HG02885 (cell line): ENCODE data around the gene PATE3.

ENCODE experiments used
- ATAC-seq: cut with Tn5 transposase; IDR thresholded peaks from one replicate; pipeline ENCODE4 v1.9.1; 2021; ENCODE audit warnings: mild to moderate bottlenecking; ENCODE audit not compliant: unreplicated experiment, poor library complexity

Gene PATE3, protein sequence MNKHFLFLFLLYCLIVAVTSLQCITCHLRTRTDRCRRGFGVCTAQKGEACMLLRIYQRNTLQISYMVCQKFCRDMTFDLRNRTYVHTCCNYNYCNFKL

GRCh38 chr11:125787827-125788226 is at the start of gene PATE3:
Gene PATE3, plus strand, starts transcription at chr11:125788127. Its CDS starts 25 bp downstream, at chr11:125788152.
- ATAC-seq = no peak

DNA sequence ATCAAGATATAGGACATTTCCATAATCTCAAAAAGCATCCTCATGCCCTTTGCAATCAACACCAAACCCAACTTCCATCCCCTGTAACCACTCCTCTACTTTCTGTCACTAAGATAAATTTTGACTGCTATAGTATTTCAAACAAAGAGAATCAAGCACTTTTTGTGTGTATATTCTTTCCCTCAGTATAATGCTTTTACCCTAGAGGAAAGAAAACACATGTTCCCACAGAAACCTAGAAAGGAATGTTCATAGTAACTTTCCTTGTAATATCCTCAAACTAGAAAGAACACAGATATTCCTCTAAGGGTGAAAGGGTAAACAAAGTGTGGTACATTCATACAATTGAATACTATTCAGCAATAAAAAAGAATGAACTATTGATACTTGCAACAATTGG is 47.3 kb upstream of the PATE3 start:
- ATAC-seq = no peak

GRCh38 chr11:125743681-125744080 is 44.2 kb upstream of the PATE3 start:
- no peak for ATAC-seq

DNA sequence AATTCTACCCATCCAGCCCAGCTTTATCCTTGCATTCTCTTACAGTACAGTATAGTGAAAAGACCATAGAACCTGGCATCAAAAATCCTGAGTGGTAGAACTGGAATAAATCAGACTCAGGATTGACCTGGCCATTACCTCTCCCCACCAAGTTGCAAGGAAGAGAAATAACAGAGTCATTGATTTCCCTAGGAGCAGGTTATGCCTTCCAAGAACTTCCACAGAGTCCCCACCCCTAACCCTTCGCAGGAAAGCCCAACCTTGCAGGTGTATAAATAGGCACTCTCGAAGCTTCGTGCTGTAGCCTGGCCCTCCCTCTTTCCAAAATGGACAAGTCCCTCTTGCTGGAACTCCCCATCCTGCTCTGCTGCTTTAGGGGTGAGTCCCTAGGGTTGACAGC is 41.9 kb upstream of the PATE3 start, which contains the start of gene PATE1:
PATE1 (plus strand) TSS at position 301 of the 400 bp plus-strand sequence; CDS start at position 327, 26 bp downstream.
- no peak for ATAC-seq

- no peak for ATAC-seq
These were observed 37.3 kb upstream of the PATE3 start for GRCh38 chr11:125750629-125751028.

DNA sequence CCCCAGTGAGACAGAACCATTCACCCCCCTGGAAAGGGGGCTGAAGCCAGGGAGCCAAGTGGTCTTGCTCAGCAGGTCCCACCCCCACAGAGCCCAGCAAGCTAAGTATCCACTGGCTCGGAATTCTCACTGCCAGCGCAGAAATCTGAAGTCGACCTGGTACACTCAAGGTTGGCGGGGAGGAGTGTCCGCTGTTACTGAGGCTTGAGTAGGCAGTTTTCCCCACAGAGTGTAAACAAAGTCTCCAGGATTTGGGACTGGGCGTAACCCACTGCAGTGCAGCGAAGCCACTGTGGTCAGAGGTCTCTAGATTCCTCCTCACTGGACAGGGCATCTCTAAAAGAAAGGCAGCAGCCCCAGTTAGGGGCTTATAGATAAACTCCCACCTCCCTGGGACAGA is 31.9 kb upstream of the PATE3 start:
- ATAC-seq = no peak

GRCh38 chr11:125762445-125762844 is 25.5 kb upstream of the PATE3 start:
- ATAC-seq = no peak

DNA sequence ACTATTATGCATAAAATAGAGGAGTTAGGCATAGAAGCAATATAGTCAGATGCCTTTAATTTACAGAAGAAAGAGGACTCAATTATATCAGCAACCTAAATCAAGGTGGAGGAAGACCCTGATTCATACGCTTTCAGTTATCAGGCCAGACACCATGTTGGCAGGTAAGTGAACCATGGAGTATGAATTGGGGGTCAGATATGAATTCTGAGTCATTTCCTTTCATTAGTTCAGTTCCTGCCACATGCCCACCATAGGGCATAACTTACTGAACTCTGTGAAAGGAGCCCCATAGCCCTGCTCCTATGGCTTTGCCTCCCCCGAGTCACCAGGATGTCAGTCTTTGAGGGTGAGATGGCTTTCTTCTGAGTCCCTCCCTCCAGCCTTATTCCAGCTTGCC is 24.4 kb upstream of the PATE3 start:
- no peak for ATAC-seq

DNA sequence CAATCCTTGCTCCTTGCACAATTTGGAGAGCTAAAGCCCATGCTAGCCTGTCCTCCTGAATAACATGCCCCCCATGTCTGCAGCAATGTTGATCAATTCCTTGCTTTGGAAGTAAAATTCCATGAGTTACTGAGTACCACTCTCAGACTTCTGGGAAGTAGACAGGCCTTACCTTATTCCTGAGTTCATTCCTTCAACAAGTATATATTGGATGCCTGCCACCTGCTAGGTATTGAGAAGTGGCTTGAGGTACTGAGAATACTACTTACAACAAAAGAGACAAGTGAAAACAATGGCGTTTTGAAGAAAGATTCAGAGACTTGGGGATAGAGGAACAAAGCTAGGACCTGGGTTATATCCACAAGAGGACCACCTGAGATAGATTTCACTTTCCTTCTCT is 21.7 kb upstream of the PATE3 start:
- no peak for ATAC-seq

DNA sequence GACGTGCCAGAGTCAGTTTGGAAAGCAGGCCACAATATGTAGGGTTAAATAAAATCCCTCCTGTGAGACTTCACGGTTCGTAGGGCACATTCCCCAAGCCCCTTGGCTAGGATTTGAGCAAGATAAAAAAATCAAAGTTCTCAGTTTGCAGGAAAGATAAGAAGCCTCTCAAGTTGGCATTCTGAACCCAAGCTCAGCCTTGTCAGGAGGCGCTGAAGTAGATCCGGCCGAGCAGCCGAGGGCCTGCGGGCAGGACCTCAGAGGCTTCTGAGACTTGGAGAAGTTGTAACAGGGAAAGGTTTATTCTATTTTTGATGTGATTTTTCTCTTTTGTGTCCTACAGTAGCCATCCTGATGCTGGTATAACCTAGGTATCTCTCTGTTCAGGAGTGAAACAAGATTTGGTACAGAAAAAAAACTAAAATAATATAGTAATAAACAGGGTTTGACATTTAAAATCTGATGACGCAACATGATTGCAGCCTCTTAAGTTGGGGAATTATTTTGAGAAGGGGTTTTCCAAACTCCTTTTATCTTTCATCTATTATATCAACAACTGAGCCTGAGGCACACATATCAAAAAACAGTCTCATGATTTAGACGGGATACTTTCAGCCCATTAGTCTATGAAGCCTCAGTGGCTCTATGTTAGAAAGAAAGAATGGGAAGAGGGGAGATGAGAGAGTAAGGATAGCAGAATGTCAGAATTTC is 19.4 kb upstream of the PATE3 start:
- ATAC-seq = no peak

DNA sequence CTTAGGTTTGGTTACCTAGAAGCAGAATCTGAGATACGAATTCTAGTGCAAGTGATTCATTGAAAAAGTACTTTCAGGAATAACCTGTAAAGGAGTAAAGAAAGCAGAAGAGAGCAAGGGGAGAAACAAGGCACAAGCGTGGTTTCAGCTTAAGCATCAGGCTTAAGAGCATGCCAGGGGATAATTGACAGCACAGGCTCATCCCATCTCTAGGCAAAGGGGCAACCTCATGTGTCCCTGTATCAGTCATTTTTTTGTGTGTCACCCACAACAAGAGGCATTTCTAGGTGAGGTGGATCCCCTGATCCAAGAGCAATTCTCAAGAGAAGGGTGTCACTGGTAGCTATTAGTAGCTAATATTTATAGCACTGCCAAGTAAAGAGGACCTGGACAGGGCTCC is 17.3 kb upstream of the PATE3 start:
- no peak for ATAC-seq

- no peak for ATAC-seq
These were observed 15.0 kb upstream of the PATE3 start for GRCh38 chr11:125772834-125773505.

GRCh38 chr11:125773516-125773915 is 14.4 kb upstream of the PATE3 start:
- ATAC-seq = no peak

DNA sequence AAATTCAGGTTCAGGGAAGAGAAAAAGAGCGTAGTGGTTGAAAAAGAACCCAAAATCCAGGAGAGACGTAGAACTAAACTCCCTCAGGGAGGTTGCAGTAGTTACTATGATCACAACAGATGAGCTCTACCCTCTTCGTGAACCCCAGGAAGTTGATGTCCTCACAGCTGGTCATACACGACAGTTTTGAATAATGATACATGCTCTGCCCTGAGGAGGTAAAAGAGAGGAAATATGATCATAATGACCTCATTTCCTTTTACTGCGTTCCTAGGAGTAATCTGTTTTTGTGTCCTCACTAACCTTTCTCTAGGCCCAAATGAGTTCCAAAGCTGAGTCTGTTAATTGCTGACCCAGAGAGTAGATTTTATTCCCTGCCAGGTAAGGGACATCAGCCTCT is 10.6 kb upstream of the PATE3 start:
- no peak for ATAC-seq

DNA sequence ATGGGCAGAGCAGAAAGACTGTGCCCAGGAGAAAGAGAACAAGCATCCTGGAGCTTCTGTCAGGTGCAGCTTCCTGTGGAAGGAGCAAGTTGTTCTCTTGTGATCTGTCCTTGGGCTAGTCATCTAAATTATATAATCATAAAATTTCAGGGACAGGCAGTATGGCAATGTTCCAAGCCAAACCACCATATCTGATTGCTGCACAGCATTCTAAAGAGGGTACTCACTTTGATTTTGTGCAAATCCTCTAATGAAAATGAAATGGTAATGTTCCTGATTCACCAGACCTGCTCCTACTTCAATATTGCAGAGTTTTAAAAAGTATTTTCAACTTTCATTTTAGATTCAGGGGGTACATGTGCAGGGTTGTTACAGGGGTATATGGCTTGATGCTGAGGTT is 9.2 kb upstream of the PATE3 start, which contains the start of gene PATE2:
PATE2 (minus strand) TSS at position 101 of the 400 bp plus-strand sequence; CDS start at position 46, 55 bp downstream.
- no peak for ATAC-seq

DNA sequence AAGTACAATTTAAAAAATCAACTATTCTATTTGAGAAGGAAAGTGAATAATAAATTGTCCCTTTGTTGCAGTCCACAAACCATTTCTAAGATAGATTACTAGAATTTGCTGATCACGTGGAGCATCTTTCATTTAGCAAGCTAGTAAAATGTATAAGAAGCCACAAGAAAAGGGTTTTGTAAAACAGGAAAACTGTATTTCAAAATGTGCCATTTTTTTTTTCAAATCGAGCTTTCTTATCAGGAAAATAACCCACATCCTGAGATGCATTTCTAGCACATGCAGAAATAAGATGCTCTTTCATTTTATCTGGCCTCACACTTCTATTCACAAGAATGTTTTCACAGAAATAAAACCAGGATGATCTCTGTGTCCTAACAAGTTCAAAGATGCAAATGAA is 3.2 kb upstream of the PATE3 start:
- ATAC-seq = no peak

GRCh38 chr11:125790825-125791224 is 2.9 kb downstream of the PATE3 start:
- ATAC-seq = no peak

GRCh38 chr11:125797641-125798040 is 9.7 kb downstream of the PATE3 start:
- ATAC-seq = no peak

DNA sequence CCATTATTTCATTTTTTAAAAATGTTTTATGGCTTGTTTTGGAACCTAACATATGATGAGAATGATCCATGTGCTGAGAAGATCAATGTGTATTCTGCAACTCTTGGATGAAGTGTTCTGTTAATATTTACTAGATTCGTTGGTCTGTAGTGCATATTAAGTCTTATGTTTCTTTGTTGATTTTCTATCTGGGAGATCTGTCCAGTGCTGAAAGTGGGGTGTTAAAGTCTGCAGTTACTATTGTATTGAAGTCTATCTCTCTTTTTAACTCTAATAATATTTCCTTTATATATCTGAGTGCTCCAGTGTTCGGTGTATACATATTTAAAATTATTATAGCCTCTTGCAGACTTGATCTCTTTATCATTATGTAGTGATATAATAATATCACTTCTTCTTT is 11.9 kb downstream of the PATE3 start:
- no peak for ATAC-seq

GRCh38 chr11:125802387-125802786 is 14.5 kb downstream of the PATE3 start:
- ATAC-seq = no peak

DNA sequence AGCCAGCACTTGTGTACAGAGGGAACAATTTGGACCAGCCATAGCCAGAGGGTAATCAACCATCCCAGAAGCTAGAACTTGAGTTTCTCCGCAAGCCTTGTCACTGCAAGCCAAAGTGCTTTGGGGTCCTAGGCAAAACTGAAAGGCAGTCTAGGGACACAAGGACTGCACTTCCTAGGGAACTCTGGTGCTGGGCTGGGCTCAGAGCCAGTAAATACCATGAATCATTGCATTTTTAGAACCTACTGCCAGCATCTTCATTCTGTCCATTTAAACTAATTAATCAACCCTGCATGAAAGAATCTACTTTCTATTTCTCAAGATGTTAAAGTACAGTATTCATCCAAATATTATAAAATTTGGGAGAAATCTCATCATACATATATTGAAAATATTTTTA is 20.0 kb downstream of the PATE3 start:
- no peak for ATAC-seq

DNA sequence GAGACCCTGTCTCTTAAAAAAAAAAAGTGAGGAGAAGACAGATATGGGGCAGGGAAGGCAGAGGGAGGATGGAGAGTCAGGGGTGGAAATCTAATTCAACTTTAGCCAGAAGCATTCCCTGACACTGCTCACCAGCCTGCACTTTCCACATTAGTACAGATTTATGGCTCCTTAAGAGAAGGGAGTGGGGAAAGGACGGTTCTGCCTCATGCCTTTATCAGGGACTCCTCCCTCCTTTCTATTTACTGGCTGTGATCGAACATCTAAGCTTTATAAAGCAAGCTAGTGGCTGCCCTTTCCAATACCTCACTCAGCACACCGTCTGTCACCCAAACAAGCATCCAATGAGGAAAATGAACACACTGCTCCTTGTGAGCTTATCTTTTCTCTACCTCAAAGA is 45.1 kb downstream of the PATE3 start, which contains the start of gene PATE4:
PATE4 (plus strand) TSS at position 301 of the 400 bp plus-strand sequence; CDS start at position 345, 44 bp downstream.
- ATAC-seq = no peak
